ENCODE measurements around the gene ACAN. TPM values are rescaled to one million over a fixed set of nuclear protein-coding genes. Genes with fewer than 3 reads are reported as not detected.

ACAN gene
- polyA plus RNA-seq, 1 of the 3 experiments (the other 2 are of a cell fraction): not detected

GRCh38 chr15:88830016-88830415 lies 26.8 kb downstream of the ACAN start (continued):
- no peak for TF ChIP-seq IRF3 (IDR thresholded peaks at IDR 0.05; ENCODE audit: low read depth, low read length)
- no peak for TF ChIP-seq JUND (IDR thresholded peaks at IDR 0.05)
- TF ChIP-seq RCOR1 (IDR thresholded peaks at IDR 0.05; ENCODE audit: low read length): no peak
- TF ChIP-seq SIN3A (IDR thresholded peaks at IDR 0.05; ENCODE audit: borderline replicate concordance, low read depth, low read length): no peak
- no peak for TF ChIP-seq NFIC (IDR thresholded peaks at IDR 0.05; ENCODE audit: borderline replicate concordance)
- no peak for TF ChIP-seq MXI1 (IDR thresholded peaks at IDR 0.05; ENCODE audit: low read depth, low read length)
- TF ChIP-seq MAX (IDR thresholded peaks at IDR 0.05; ENCODE audit: low read depth): no peak

- no peaks in the 10 kb centered on the region for H3K9me2 ChIP-seq
- H2AFZ ChIP-seq (ENCODE audit: low read depth): no peak overlapping the region
- no peak overlapping the region for H3K4me2 ChIP-seq
- no peaks in the 10 kb centered on the region for H3K27me3 ChIP-seq (ENCODE audit: insufficient read depth)
- no peak overlapping the region for H3K4me3 ChIP-seq (ENCODE audit: low read depth in 2 of 2, low read length in 1 of 2)
- H3K9ac ChIP-seq: no peak overlapping the region
- no peak overlapping the region for H3K27ac ChIP-seq (ENCODE audit: low read depth in 2 of 2, low read length in 1 of 2)
- ChIA-PET POLR2A (no interaction called here), CTCF (interaction anchor here (0.9 to 5.8 kb wide), 4 partner anchors 18 to 206 kb away, joined by 3 to 50 read pairs (median 4); no protein-coding TSS in a partner anchor)
- no peaks in the 10 kb centered on the region for H3F3A ChIP-seq (replicated peaks; ENCODE audit: insufficient read depth)
- TF ChIP-seq JUND (IDR thresholded peaks at IDR 0.05) (no peak), RFX5 (IDR thresholded peaks at IDR 0.05; ENCODE audit: low read length) (no peak)
- no peaks in the 10 kb centered on the region for H4K20me1 ChIP-seq (ENCODE audit: insufficient read depth)
- WGBS (ENCODE audit: low lambda C conversion rate): 52% methylated on average over 9 of the region's 12 CpGs
- H3K79me2 ChIP-seq (ENCODE audit: insufficient read depth): no peaks in the 10 kb centered on the region
- DNase-seq: no peak
- H3K4me1 ChIP-seq (ENCODE audit: control insufficient read depth in 1 of 2, insufficient read depth in 2 of 2, low read depth in 1 of 2, low read length in 1 of 2): no peaks in the 10 kb centered on the region
- H3K36me3 ChIP-seq (replicated peaks in 1 of 2; ENCODE audit: control insufficient read depth in 1 of 2, insufficient read depth in 2 of 2, low read length in 1 of 2): no peaks in the 10 kb centered on the region
- no peaks in the 10 kb centered on the region for H3K9me3 ChIP-seq
These were observed 29.8 kb downstream of the ACAN start for GRCh38 chr15:88832820-88833730.

- H2AFZ ChIP-seq (ENCODE audit: low read depth): no peak overlapping the region
- CTCF ChIA-PET: interaction anchor here (0.9 to 5.8 kb wide), 9 partner anchors 10 to 356 kb away, joined by 3 to 50 read pairs (median 4); no protein-coding TSS in a partner anchor
- POLR2A ChIA-PET: no interaction called here
These were observed 30.5 kb downstream of the ACAN start for GRCh38 chr15:88833731-88834100.

More at GRCh38 chr15:88833731-88834100, 30.5 kb downstream of the ACAN start:
- no peaks in the 10 kb centered on the region for H3K9me2 ChIP-seq
- WGBS (ENCODE audit: low lambda C conversion rate): 52% methylated on average over 8 of the region's 8 CpGs
- no peaks in the 10 kb centered on the region for H3F3A ChIP-seq (replicated peaks; ENCODE audit: insufficient read depth)
- no peak overlapping the region for H3K4me3 ChIP-seq (ENCODE audit: low read depth in 2 of 2, low read length in 1 of 2)
- no peaks in the 10 kb centered on the region for H4K20me1 ChIP-seq (ENCODE audit: insufficient read depth)
- no peaks in the 10 kb centered on the region for H3K36me3 ChIP-seq (replicated peaks in 1 of 2; ENCODE audit: control insufficient read depth in 1 of 2, insufficient read depth in 2 of 2, low read length in 1 of 2)
- no peaks in the 10 kb centered on the region for H3K79me2 ChIP-seq (ENCODE audit: insufficient read depth)
- no peaks in the 10 kb centered on the region for H3K27me3 ChIP-seq (ENCODE audit: insufficient read depth)
- no peak for DNase-seq
- no peak overlapping the region for H3K27ac ChIP-seq (ENCODE audit: low read depth in 2 of 2, low read length in 1 of 2)
- no peaks in the 10 kb centered on the region for H3K4me1 ChIP-seq (ENCODE audit: control insufficient read depth in 1 of 2, insufficient read depth in 2 of 2, low read depth in 1 of 2, low read length in 1 of 2)
- TF ChIP-seq EP300 (IDR thresholded peaks at IDR 0.05; ENCODE audit: borderline replicate concordance in 1 of 2, low read depth in 1 of 2, low read length in 1 of 2) (no peak), TAF1 (IDR thresholded peaks at IDR 0.05; ENCODE audit: borderline replicate concordance, low read depth, low read length) (no peak), JUND (IDR thresholded peaks at IDR 0.05) (no peak), FOSL2 (IDR thresholded peaks at IDR 0.05; ENCODE audit: borderline replicate concordance, low read depth) (no peak)
- no peaks in the 10 kb centered on the region for H3K9me3 ChIP-seq
- H3K4me2 ChIP-seq: no peak overlapping the region
- H3K9ac ChIP-seq: no peak overlapping the region

Measured in SK-N-SH (cell line).